NCI-H345 treated with DMSO at 0.1 percent for 48 hours (cell line): Measurements from ENCODE around the gene LHX6.

Experiments
- DNase-seq: peaks from one replicate; lab custom pipeline; 2025; ENCODE audit not compliant: unreplicated experiment; lab: John Stamatoyannopoulos, UW

The LHX6 gene

GRCh38 chr9:122158202-122158601 is 70.6 kb downstream of the LHX6 start:
- no peak for DNase-seq

DNA sequence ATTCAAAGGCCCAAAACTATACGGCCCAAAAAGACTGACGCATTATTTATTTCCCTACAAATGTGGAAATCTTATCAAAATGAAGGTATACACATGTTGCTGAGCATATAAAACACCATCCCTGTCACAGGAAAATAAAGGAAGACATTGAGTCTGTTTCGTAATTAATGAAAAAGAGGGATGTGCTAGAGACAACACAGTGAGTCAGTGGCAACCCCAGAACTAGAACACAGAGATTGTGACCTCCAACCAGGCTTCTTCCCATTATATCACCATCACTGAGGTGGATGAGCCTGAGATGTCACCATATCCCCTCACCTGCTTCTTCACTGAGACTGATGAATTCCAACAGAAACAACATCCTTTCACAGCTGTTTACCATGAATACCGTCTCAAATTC is 73.0 kb downstream of the LHX6 start:
- no peak for DNase-seq
